NCI-H2227 (cell line): ENCODE measurements around the gene POTED.
"Not testable (repeated sequence)": the region's sequence is repeated elsewhere in the genome, so short reads cannot be mapped to it uniquely, and the experiment has no call there.

Experiments
- DNase-seq: peaks from one replicate; lab custom pipeline; 2025; ENCODE audit not compliant: unreplicated experiment; lab: John Stamatoyannopoulos, UW

POTED gene

GRCh38 chr21:13609477-13609876 lies at the start of gene POTED:
Gene POTED (plus strand): TSS chr21:13609777. CDS start chr21:13610229, 452 bp downstream.
- DNase-seq: not testable (repeated sequence)

- not testable (repeated sequence) for DNase-seq
Measured at GRCh38 chr21:13650101-13650500, 40.5 kb downstream of the POTED start.

DNA sequence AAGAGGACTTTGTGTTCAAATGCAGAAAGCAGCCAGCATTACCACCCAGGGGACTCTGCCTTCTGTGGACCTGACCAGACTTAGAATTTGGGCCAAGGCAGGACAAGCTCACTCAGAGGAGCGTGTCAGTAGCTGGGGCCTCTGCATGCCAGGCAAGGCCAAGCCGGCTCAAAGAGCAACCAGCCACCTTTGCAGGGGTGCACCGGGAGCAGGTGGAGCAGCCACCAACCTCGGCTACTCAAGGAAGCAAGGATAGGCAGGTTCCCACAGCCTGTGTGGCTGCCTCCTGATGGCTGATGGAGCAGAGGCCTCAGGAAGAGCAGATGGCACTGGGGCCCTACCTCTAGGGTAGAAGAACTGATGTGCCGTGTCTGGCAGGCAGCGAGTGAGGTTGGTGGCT lies 42.2 kb downstream of the POTED start:
- not testable (repeated sequence) for DNase-seq
